ENCODE measurements around the gene PPIL3.

- TF ChIP-seq POLR2A (IDR thresholded peaks at IDR 0.05) = no peak
- no peak for TF ChIP-seq CTCF (IDR thresholded peaks at IDR 0.05)
These were observed 59.6 kb downstream of the PPIL3 start for GRCh38 chr2:200829258-200829655.

All from body of pancreas (tissue), 4 donors.